ENCODE results near the gene REL.
"Not testable (repeated sequence)": the region's sequence is repeated elsewhere in the genome, so short reads cannot be mapped to it uniquely, and the experiment has no call there.

Gene REL

DNA sequence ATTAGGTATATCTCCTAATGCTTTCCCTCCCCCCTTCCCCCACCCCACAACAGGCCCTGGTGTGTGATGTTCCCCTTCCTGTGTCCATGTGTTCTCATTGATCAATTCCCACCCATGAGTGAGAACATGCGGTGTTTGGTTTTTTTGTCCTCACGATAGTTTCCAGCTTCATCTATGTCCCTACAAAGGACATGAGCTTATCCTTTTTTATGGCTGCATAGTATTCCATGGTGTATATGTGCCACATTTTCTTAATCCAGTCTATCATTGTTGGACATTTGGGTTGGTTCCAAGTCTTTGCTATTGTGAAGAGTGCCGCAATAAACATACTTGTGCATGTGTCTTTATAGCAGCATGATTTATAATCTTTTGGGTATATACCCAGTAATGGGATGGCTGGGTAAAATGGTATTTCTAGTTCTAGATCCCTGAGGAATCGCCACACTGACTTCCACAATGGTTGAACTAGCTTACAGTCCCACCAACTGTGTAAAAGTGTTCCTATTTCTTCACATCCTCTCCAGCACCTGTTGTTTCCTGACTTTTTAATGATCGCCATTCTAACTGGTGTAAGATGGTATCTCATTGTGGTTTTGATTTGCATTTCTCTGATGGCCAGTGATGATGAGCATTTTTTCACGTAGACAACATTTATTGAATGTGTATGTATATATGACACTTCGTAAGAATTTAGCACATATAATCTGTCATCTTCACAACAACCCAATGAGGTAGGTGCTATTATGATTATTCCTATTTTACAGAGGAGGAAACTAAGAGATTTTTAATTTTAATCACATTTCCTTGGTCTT is 8.4 kb downstream of the REL start:
- DNase-seq; H4K5ac ChIP-seq (ENCODE audit: low read length); H2BK5ac ChIP-seq (ENCODE audit: low read length); H2BK15ac ChIP-seq (replicated peaks; ENCODE audit: low read depth); H3K79me1 ChIP-seq (ENCODE audit: low read length); H4K8ac ChIP-seq (ENCODE audit: low read depth, low read length); H2AK5ac ChIP-seq (ENCODE audit: low read length); H3K36me3 ChIP-seq (ENCODE audit: control insufficient read depth, insufficient read depth, low read length); H2BK120ac ChIP-seq (ENCODE audit: low read depth, low read length); H3K4me3 ChIP-seq (ENCODE audit: low read length); H3K4me1 ChIP-seq (ENCODE audit: control insufficient read depth, low read depth, low read length); H3K27ac ChIP-seq (ENCODE audit: low read depth, low read length); H3K23ac ChIP-seq (ENCODE audit: low read length); H3K9ac ChIP-seq (ENCODE audit: low read length); H3K79me2 ChIP-seq (ENCODE audit: control insufficient read depth, insufficient read depth, low read length); H3K4ac ChIP-seq (ENCODE audit: low read depth, low read length); H3K27me3 ChIP-seq (ENCODE audit: insufficient read depth, low read length, poor library complexity); H3K18ac ChIP-seq (ENCODE audit: low read length); H3K56ac ChIP-seq (ENCODE audit: low read length); H3K4me2 ChIP-seq (ENCODE audit: low read length): not testable (repeated sequence)
- no CpG with 5 or more reads among the region's 7 CpGs for WGBS (ENCODE audit: extremely low coverage, insufficient coverage, low lambda C conversion rate)

DNA sequence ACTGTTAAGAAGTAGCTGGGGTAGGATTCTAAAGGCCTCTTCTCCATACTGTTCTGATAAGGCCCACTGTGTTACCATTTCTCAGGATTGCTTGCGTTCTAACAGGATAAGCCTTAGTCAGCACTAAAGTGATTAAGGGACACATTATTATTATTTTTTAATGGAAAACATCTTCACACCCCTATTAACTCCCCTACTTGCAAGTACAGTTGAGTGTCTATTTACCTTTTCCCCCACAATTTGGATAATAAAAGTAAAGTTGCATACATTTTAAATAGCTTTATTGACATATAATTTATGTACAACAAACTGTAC is 9.0 kb downstream of the REL start:
- H3K36me3 ChIP-seq (ENCODE audit: control insufficient read depth, insufficient read depth, low read length), result no peaks in the 10 kb centered on the region
- no peak overlapping the region for H3K4me2 ChIP-seq (ENCODE audit: low read length)
- H3K79me1 ChIP-seq (ENCODE audit: low read length), result no peaks in the 10 kb centered on the region
- DNase-seq, result no peak
- H3K27ac ChIP-seq (ENCODE audit: low read depth, low read length), result no peak overlapping the region
- no peak overlapping the region for H3K18ac ChIP-seq (ENCODE audit: low read length)
- no peak overlapping the region for H3K4me3 ChIP-seq (ENCODE audit: low read length)
- no CpG with 5 or more reads among the region's 1 CpG for WGBS (ENCODE audit: extremely low coverage, insufficient coverage, low lambda C conversion rate)
- no peak overlapping the region for H2BK120ac ChIP-seq (ENCODE audit: low read depth, low read length)
- H3K56ac ChIP-seq (ENCODE audit: low read length), result no peak overlapping the region
- H2AK5ac ChIP-seq (ENCODE audit: low read length), result no peak overlapping the region
- H3K9ac ChIP-seq (ENCODE audit: low read length), result no peak overlapping the region
- H2BK5ac ChIP-seq (ENCODE audit: low read length), result no peak overlapping the region
- H3K4ac ChIP-seq (ENCODE audit: low read depth, low read length), result no peak overlapping the region
- H3K27me3 ChIP-seq (ENCODE audit: insufficient read depth, low read length, poor library complexity), result no peaks in the 10 kb centered on the region
- H2BK15ac ChIP-seq (replicated peaks; ENCODE audit: low read depth), result no peak overlapping the region
- no peak overlapping the region for H4K5ac ChIP-seq (ENCODE audit: low read length)
- H3K4me1 ChIP-seq (ENCODE audit: control insufficient read depth, low read depth, low read length), result no peaks in the 10 kb centered on the region
- H4K8ac ChIP-seq (ENCODE audit: low read depth, low read length), result no peak overlapping the region
- no peak overlapping the region for H3K23ac ChIP-seq (ENCODE audit: low read length)
- H3K79me2 ChIP-seq (ENCODE audit: control insufficient read depth, insufficient read depth, low read length), result no peaks in the 10 kb centered on the region

DNA sequence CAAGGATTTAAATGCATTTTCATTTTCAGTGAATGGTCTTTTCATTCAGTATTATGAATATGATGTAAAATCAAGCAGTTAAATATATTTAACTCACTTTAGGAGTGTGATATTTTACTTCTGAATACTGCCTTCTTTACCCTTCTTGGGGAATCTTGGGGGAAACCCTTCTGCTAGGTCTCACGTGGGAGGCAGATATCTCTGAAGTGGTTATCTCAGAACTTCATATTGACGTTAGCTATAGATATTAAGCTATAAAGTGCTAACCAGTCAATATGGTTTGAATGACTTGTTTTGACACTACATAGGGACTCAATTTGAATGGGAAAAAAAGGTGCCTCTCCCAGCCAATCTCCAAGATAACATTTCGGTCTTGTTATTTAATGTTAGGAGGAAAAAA is 9.8 kb downstream of the REL start:
- no peaks in the 10 kb centered on the region for H3K4me1 ChIP-seq (ENCODE audit: control insufficient read depth, low read depth, low read length)
- no peak overlapping the region for H3K23ac ChIP-seq (ENCODE audit: low read length)
- H2BK120ac ChIP-seq (ENCODE audit: low read depth, low read length), result no peak overlapping the region
- no peak overlapping the region for H3K18ac ChIP-seq (ENCODE audit: low read length)
- no peak overlapping the region for H4K5ac ChIP-seq (ENCODE audit: low read length)
- H3K36me3 ChIP-seq (ENCODE audit: control insufficient read depth, insufficient read depth, low read length), result no peaks in the 10 kb centered on the region
- no peak overlapping the region for H2BK15ac ChIP-seq (replicated peaks; ENCODE audit: low read depth)
- H3K27me3 ChIP-seq (ENCODE audit: insufficient read depth, low read length, poor library complexity), result no peaks in the 10 kb centered on the region
- no peaks in the 10 kb centered on the region for H3K79me2 ChIP-seq (ENCODE audit: control insufficient read depth, insufficient read depth, low read length)
- no peak overlapping the region for H3K4me3 ChIP-seq (ENCODE audit: low read length)
- no peak overlapping the region for H3K4ac ChIP-seq (ENCODE audit: low read depth, low read length)
- H3K9ac ChIP-seq (ENCODE audit: low read length), result no peak overlapping the region
- no peak overlapping the region for H4K8ac ChIP-seq (ENCODE audit: low read depth, low read length)
- H3K79me1 ChIP-seq (ENCODE audit: low read length), result no peaks in the 10 kb centered on the region
- WGBS (ENCODE audit: extremely low coverage, insufficient coverage, low lambda C conversion rate), result no CpG with 5 or more reads among the region's 3 CpGs
- no peak overlapping the region for H2BK5ac ChIP-seq (ENCODE audit: low read length)
- DNase-seq, result no peak
- no peak overlapping the region for H2AK5ac ChIP-seq (ENCODE audit: low read length)
- H3K4me2 ChIP-seq (ENCODE audit: low read length), result no peak overlapping the region
- H3K56ac ChIP-seq (ENCODE audit: low read length), result no peak overlapping the region
- H3K27ac ChIP-seq (ENCODE audit: low read depth, low read length), result no peak overlapping the region

DNA sequence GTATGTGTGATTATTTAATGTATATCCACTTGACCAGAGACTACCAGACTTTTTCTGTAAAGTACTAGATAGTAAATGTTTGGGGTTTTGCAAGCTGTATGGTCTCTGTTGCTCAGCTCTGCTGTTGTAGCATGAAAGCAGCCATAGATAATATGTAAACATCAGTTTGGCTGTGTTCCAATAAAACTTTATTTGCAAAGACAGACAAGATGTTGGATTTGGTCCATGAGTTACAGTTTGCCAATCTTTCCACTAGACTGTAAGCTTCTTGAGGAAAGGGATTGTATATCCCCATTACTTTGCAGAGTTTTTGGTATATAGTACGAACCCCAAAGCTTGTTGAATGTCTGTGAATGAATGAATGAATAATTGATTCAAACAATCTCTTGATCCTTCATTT is 17.2 kb downstream of the REL start:
- H3K4ac ChIP-seq (ENCODE audit: low read depth, low read length), result no peak overlapping the region
- no peak overlapping the region for H2AK5ac ChIP-seq (ENCODE audit: low read length)
- no peak overlapping the region for H3K4me3 ChIP-seq (ENCODE audit: low read length)
- H3K27ac ChIP-seq (ENCODE audit: low read depth, low read length), result no peak overlapping the region
- no peak overlapping the region for H3K9ac ChIP-seq (ENCODE audit: low read length)
- H2BK5ac ChIP-seq (ENCODE audit: low read length), result no peak overlapping the region
- H3K18ac ChIP-seq (ENCODE audit: low read length), result no peak overlapping the region
- H3K36me3 ChIP-seq (ENCODE audit: control insufficient read depth, insufficient read depth, low read length), result no peaks in the 10 kb centered on the region
- no peak overlapping the region for H3K4me2 ChIP-seq (ENCODE audit: low read length)
- no peaks in the 10 kb centered on the region for H3K79me2 ChIP-seq (ENCODE audit: control insufficient read depth, insufficient read depth, low read length)
- no peak overlapping the region for H3K23ac ChIP-seq (ENCODE audit: low read length)
- H3K56ac ChIP-seq (ENCODE audit: low read length), result no peak overlapping the region
- H4K5ac ChIP-seq (ENCODE audit: low read length), result no peak overlapping the region
- DNase-seq, result no peak
- H4K8ac ChIP-seq (ENCODE audit: low read depth, low read length), result no peak overlapping the region
- no peaks in the 10 kb centered on the region for H3K4me1 ChIP-seq (ENCODE audit: control insufficient read depth, low read depth, low read length)
- H3K27me3 ChIP-seq (ENCODE audit: insufficient read depth, low read length, poor library complexity), result no peaks in the 10 kb centered on the region
- H3K79me1 ChIP-seq (ENCODE audit: low read length), result no peaks in the 10 kb centered on the region
- no peak overlapping the region for H2BK15ac ChIP-seq (replicated peaks; ENCODE audit: low read depth)
- H2BK120ac ChIP-seq (ENCODE audit: low read depth, low read length), result no peak overlapping the region
- no CpG with 5 or more reads among the region's 1 CpG for WGBS (ENCODE audit: extremely low coverage, insufficient coverage, low lambda C conversion rate)

DNA sequence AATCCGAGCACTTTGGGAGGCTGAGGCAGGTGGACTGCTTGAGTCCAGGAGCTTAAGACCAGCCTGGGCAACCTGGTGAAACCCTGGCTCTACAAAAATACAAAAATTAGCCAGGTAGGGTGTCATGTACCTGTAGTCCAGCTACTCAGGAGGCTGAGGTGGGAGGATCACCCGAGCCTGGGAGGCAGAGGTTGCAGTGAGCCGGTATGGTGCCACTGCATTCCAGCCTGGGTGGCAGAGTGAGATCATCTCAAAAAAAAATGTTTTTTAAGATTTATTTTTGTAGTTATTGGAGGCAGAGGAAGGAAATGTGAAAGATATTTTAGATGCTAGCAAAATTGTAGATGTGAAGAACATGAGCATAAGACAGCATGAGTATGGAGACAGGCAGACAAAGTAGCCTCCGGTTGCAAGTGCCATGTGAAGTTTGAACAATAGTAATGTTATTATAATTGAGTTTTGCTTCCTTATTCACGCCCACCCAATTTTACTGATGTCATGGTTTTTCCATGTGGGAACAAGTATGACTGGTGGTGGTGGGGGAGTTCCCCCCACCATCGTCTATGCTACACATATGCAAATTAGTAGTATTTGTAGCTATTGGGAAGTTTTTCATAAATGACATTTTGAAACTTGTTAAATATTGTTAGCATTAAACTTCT is 18.0 kb downstream of the REL start:
- H3K36me3 ChIP-seq (ENCODE audit: control insufficient read depth, insufficient read depth, low read length), result no peaks in the 10 kb centered on the region
- WGBS (ENCODE audit: extremely low coverage, insufficient coverage, low lambda C conversion rate), result no CpG with 5 or more reads among the region's 6 CpGs

DNA sequence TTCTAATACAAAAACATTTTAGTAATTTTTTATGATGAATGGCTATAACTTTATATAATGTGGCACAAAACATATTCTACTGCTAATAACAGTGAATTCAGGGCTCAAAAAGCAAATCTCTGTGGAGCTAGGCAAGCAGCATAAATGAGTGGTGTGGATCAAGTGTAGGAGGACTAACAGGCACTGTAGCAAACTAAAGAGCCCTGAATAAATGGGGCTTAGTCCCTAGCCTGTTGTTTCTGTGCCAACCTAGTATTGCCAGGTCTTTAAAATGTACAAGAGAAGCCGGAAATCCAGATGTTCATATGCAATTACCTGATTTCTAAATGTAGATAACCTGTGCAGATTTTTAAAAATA is 18.5 kb downstream of the REL start:
- Histone ChIP-seq H2BK5ac (ENCODE audit: low read length) (no peak overlapping the region), H3K9ac (ENCODE audit: low read length) (no peak overlapping the region), H3K4me2 (ENCODE audit: low read length) (no peak overlapping the region), H4K5ac (ENCODE audit: low read length) (no peak overlapping the region), H3K56ac (ENCODE audit: low read length) (no peak overlapping the region), H3K79me2 (ENCODE audit: control insufficient read depth, insufficient read depth, low read length) (no peaks in the 10 kb centered on the region), H3K79me1 (ENCODE audit: low read length) (no peaks in the 10 kb centered on the region), H3K4ac (ENCODE audit: low read depth, low read length) (no peak overlapping the region), H3K18ac (ENCODE audit: low read length) (no peak overlapping the region), H3K4me1 (ENCODE audit: control insufficient read depth, low read depth, low read length) (no peaks in the 10 kb centered on the region), H3K27me3 (ENCODE audit: insufficient read depth, low read length, poor library complexity) (no peaks in the 10 kb centered on the region), H3K36me3 (ENCODE audit: control insufficient read depth, insufficient read depth, low read length) (no peaks in the 10 kb centered on the region), H3K27ac (ENCODE audit: low read depth, low read length) (no peak overlapping the region), H2AK5ac (ENCODE audit: low read length) (no peak overlapping the region), H4K8ac (ENCODE audit: low read depth, low read length) (no peak overlapping the region), H3K4me3 (ENCODE audit: low read length) (no peak overlapping the region), H2BK120ac (ENCODE audit: low read depth, low read length) (no peak overlapping the region), H3K23ac (ENCODE audit: low read length) (no peak overlapping the region), H2BK15ac (replicated peaks; ENCODE audit: low read depth) (no peak overlapping the region)
- no peak for DNase-seq
- WGBS (ENCODE audit: extremely low coverage, insufficient coverage, low lambda C conversion rate), result no CpG with 5 or more reads among the region's 1 CpG

More for the DNA sequence above, 18.0 kb downstream of the REL start:
- no peak overlapping the region for H2BK15ac ChIP-seq (replicated peaks; ENCODE audit: low read depth)
- no peak overlapping the region for H3K56ac ChIP-seq (ENCODE audit: low read length)
- DNase-seq, result no peak
- no peak overlapping the region for H3K4me3 ChIP-seq (ENCODE audit: low read length)
- H3K79me1 ChIP-seq (ENCODE audit: low read length), result no peaks in the 10 kb centered on the region
- H3K9ac ChIP-seq (ENCODE audit: low read length), result no peak overlapping the region
- no peak overlapping the region for H3K4ac ChIP-seq (ENCODE audit: low read depth, low read length)
- no peaks in the 10 kb centered on the region for H3K27me3 ChIP-seq (ENCODE audit: insufficient read depth, low read length, poor library complexity)
- H2BK5ac ChIP-seq (ENCODE audit: low read length), result no peak overlapping the region
- H3K27ac ChIP-seq (ENCODE audit: low read depth, low read length), result no peak overlapping the region
- H3K18ac ChIP-seq (ENCODE audit: low read length), result no peak overlapping the region
- H3K4me1 ChIP-seq (ENCODE audit: control insufficient read depth, low read depth, low read length), result no peaks in the 10 kb centered on the region
- H4K5ac ChIP-seq (ENCODE audit: low read length), result no peak overlapping the region
- H2BK120ac ChIP-seq (ENCODE audit: low read depth, low read length), result no peak overlapping the region
- no peak overlapping the region for H3K4me2 ChIP-seq (ENCODE audit: low read length)
- no peaks in the 10 kb centered on the region for H3K79me2 ChIP-seq (ENCODE audit: control insufficient read depth, insufficient read depth, low read length)
- H3K23ac ChIP-seq (ENCODE audit: low read length), result no peak overlapping the region
- no peak overlapping the region for H4K8ac ChIP-seq (ENCODE audit: low read depth, low read length)
- H2AK5ac ChIP-seq (ENCODE audit: low read length), result no peak overlapping the region

All from mesendoderm (in vitro differentiated cells).